ENCODE measurements around the gene TTC16.
A peak's percentile ranks its signal among the peaks of the same experiment; 100 is the strongest.

TTC16 gene

GRCh38 chr9:127730799-127731410, 15.0 kb downstream of the TTC16 start:
- Histone ChIP-seq H3K9me3 (ENCODE audit: control insufficient read depth, low read length) (no peaks in the 10 kb centered on the region), H3K27ac (ENCODE audit: insufficient read depth, low read depth, low read length, poor library complexity, severe bottlenecking) (no peak overlapping the region), H3K27me3 (ENCODE audit: control insufficient read depth, insufficient read depth, low read length, poor library complexity, severe bottlenecking) (no peaks in the 10 kb centered on the region), H3K36me3 (ENCODE audit: control insufficient read depth, insufficient read depth, low read length) (no peaks in the 10 kb centered on the region), H3K4me3 (ENCODE audit: insufficient read depth, low read depth, low read length) (no peak overlapping the region), H3K4me1 (ENCODE audit: control insufficient read depth, insufficient read depth, low read length) (peaks cover 4% of the 10 kb centered on the region)
- 88 to 93% methylated on average over 9 of the region's 9 CpGs for WGBS, 2 experiments

GRCh38 chr9:127731938-127732337, 16.1 kb downstream of the TTC16 start:
- Histone ChIP-seq H3K36me3 (ENCODE audit: control insufficient read depth, insufficient read depth, low read length) (no peaks in the 10 kb centered on the region), H3K4me3 (ENCODE audit: insufficient read depth, low read depth, low read length) (no peak overlapping the region), H3K4me1 (ENCODE audit: control insufficient read depth, insufficient read depth, low read length) (peaks cover 4% of the 10 kb centered on the region), H3K27ac (ENCODE audit: insufficient read depth, low read depth, low read length, poor library complexity, severe bottlenecking) (no peak overlapping the region), H3K27me3 (ENCODE audit: control insufficient read depth, insufficient read depth, low read length, poor library complexity, severe bottlenecking) (no peaks in the 10 kb centered on the region), H3K9me3 (ENCODE audit: control insufficient read depth, low read length) (no peaks in the 10 kb centered on the region)
- 91 to 93% methylated on average over 16 of the region's 16 CpGs for WGBS, 2 experiments

- H3K4me1 ChIP-seq (ENCODE audit: control insufficient read depth, insufficient read depth, low read length) = peaks cover 4% of the 10 kb centered on the region
- 95 to 96% methylated on average over 21 of the region's 21 CpGs for WGBS, 2 experiments
- no peak overlapping the region for H3K4me3 ChIP-seq (ENCODE audit: insufficient read depth, low read depth, low read length)
- no peak overlapping the region for H3K27ac ChIP-seq (ENCODE audit: insufficient read depth, low read depth, low read length, poor library complexity, severe bottlenecking)
- H3K36me3 ChIP-seq (ENCODE audit: control insufficient read depth, insufficient read depth, low read length) = no peaks in the 10 kb centered on the region
- no peaks in the 10 kb centered on the region for H3K27me3 ChIP-seq (ENCODE audit: control insufficient read depth, insufficient read depth, low read length, poor library complexity, severe bottlenecking)
- no peaks in the 10 kb centered on the region for H3K9me3 ChIP-seq (ENCODE audit: control insufficient read depth, low read length)
These were observed 16.6 kb downstream of the TTC16 start for GRCh38 chr9:127732444-127732843.

- Histone ChIP-seq H3K4me1 (ENCODE audit: control insufficient read depth, insufficient read depth, low read length) (peaks cover 4% of the 10 kb centered on the region), H3K4me3 (ENCODE audit: insufficient read depth, low read depth, low read length) (no peak overlapping the region), H3K27ac (ENCODE audit: insufficient read depth, low read depth, low read length, poor library complexity, severe bottlenecking) (no peak overlapping the region), H3K36me3 (ENCODE audit: control insufficient read depth, insufficient read depth, low read length) (no peaks in the 10 kb centered on the region), H3K9me3 (ENCODE audit: control insufficient read depth, low read length) (no peaks in the 10 kb centered on the region), H3K27me3 (ENCODE audit: control insufficient read depth, insufficient read depth, low read length, poor library complexity, severe bottlenecking) (no peaks in the 10 kb centered on the region)
- 87 to 92% methylated on average over 2 of the region's 2 CpGs for WGBS, 2 experiments
These were observed 17.7 kb downstream of the TTC16 start for GRCh38 chr9:127733614-127734013.

GRCh38 chr9:127734247-127734746, 18.4 kb downstream of the TTC16 start:
- WGBS, 2 experiments = 65 to 66% methylated on average over 22 of the region's 22 CpGs
- Histone ChIP-seq H3K9me3 (ENCODE audit: control insufficient read depth, low read length) (no peaks in the 10 kb centered on the region), H3K27me3 (ENCODE audit: control insufficient read depth, insufficient read depth, low read length, poor library complexity, severe bottlenecking) (no peaks in the 10 kb centered on the region), H3K36me3 (ENCODE audit: control insufficient read depth, insufficient read depth, low read length) (no peaks in the 10 kb centered on the region), H3K4me3 (ENCODE audit: insufficient read depth, low read depth, low read length) (peak overlapping the region; percentile 70), H3K4me1 (ENCODE audit: control insufficient read depth, insufficient read depth, low read length) (peaks cover 4% of the 10 kb centered on the region), H3K27ac (ENCODE audit: insufficient read depth, low read depth, low read length, poor library complexity, severe bottlenecking) (no peak overlapping the region)

- H3K4me1 ChIP-seq (ENCODE audit: control insufficient read depth, insufficient read depth, low read length) = peaks cover 4% of the 10 kb centered on the region
- H3K4me3 ChIP-seq (ENCODE audit: insufficient read depth, low read depth, low read length) = peak within 1 kb of the TSS; percentile 70
- H3K27me3 ChIP-seq (ENCODE audit: control insufficient read depth, insufficient read depth, low read length, poor library complexity, severe bottlenecking) = no peaks in the 10 kb centered on the region
- H3K36me3 ChIP-seq (ENCODE audit: control insufficient read depth, insufficient read depth, low read length) = no peaks in the 10 kb centered on the region
- peak within 1 kb of the TSS; percentile 82 for H3K27ac ChIP-seq (ENCODE audit: insufficient read depth, low read depth, low read length, poor library complexity, severe bottlenecking)
- no peaks in the 10 kb centered on the region for H3K9me3 ChIP-seq (ENCODE audit: control insufficient read depth, low read length)
- WGBS, 2 experiments = 0% methylated on average over 76 of the region's 76 CpGs
These were observed 19.1 kb downstream of the TTC16 start, which contains the start of gene TOR2A for GRCh38 chr9:127734747-127735529. TOR2A (minus strand) TSS chr9:127735294; CDS start chr9:127735270, 24 bp downstream.

GRCh38 chr9:127735530-127736185, 19.8 kb downstream of the TTC16 start:
- Histone ChIP-seq H3K4me3 (ENCODE audit: insufficient read depth, low read depth, low read length) (no peak overlapping the region), H3K4me1 (ENCODE audit: control insufficient read depth, insufficient read depth, low read length) (peaks cover 4% of the 10 kb centered on the region), H3K9me3 (ENCODE audit: control insufficient read depth, low read length) (no peaks in the 10 kb centered on the region), H3K27ac (ENCODE audit: insufficient read depth, low read depth, low read length, poor library complexity, severe bottlenecking) (peak overlapping the region; percentile 82), H3K36me3 (ENCODE audit: control insufficient read depth, insufficient read depth, low read length) (no peaks in the 10 kb centered on the region), H3K27me3 (ENCODE audit: control insufficient read depth, insufficient read depth, low read length, poor library complexity, severe bottlenecking) (peaks cover under 1% of the 10 kb centered on the region)
- WGBS, 2 experiments = 37 to 38% methylated on average over 15 of the region's 15 CpGs

- Histone ChIP-seq H3K36me3 (ENCODE audit: control insufficient read depth, insufficient read depth, low read length) (no peaks in the 10 kb centered on the region), H3K27me3 (ENCODE audit: control insufficient read depth, insufficient read depth, low read length, poor library complexity, severe bottlenecking) (peaks cover 12% of the 10 kb centered on the region), H3K4me1 (ENCODE audit: control insufficient read depth, insufficient read depth, low read length) (peaks cover 4% of the 10 kb centered on the region), H3K9me3 (ENCODE audit: control insufficient read depth, low read length) (no peaks in the 10 kb centered on the region), H3K4me3 (ENCODE audit: insufficient read depth, low read depth, low read length) (no peak overlapping the region), H3K27ac (ENCODE audit: insufficient read depth, low read depth, low read length, poor library complexity, severe bottlenecking) (no peak overlapping the region)
- WGBS, 2 experiments = 92 to 94% methylated on average over 12 to 13 of the region's 13 CpGs
These were observed 22.8 kb downstream of the TTC16 start for GRCh38 chr9:127738666-127739065.

GRCh38 chr9:127739614-127740330, 23.9 kb downstream of the TTC16 start:
- no peak overlapping the region for H3K4me3 ChIP-seq (ENCODE audit: insufficient read depth, low read depth, low read length)
- H3K36me3 ChIP-seq (ENCODE audit: control insufficient read depth, insufficient read depth, low read length) = no peaks in the 10 kb centered on the region
- H3K27me3 ChIP-seq (ENCODE audit: control insufficient read depth, insufficient read depth, low read length, poor library complexity, severe bottlenecking) = peaks cover 12% of the 10 kb centered on the region
- no peaks in the 10 kb centered on the region for H3K4me1 ChIP-seq (ENCODE audit: control insufficient read depth, insufficient read depth, low read length)
- 89 to 91% methylated on average over 19 of the region's 19 CpGs for WGBS, 2 experiments
- no peak overlapping the region for H3K27ac ChIP-seq (ENCODE audit: insufficient read depth, low read depth, low read length, poor library complexity, severe bottlenecking)
- H3K9me3 ChIP-seq (ENCODE audit: control insufficient read depth, low read length) = no peaks in the 10 kb centered on the region

Data from ectodermal cell (in vitro differentiated cells).